ENCODE results near the gene TRIM72.
"Not testable (repeated sequence)": the region's sequence is repeated elsewhere in the genome, so short reads cannot be mapped to it uniquely, and the experiment has no call there.

Gene TRIM72

DNA sequence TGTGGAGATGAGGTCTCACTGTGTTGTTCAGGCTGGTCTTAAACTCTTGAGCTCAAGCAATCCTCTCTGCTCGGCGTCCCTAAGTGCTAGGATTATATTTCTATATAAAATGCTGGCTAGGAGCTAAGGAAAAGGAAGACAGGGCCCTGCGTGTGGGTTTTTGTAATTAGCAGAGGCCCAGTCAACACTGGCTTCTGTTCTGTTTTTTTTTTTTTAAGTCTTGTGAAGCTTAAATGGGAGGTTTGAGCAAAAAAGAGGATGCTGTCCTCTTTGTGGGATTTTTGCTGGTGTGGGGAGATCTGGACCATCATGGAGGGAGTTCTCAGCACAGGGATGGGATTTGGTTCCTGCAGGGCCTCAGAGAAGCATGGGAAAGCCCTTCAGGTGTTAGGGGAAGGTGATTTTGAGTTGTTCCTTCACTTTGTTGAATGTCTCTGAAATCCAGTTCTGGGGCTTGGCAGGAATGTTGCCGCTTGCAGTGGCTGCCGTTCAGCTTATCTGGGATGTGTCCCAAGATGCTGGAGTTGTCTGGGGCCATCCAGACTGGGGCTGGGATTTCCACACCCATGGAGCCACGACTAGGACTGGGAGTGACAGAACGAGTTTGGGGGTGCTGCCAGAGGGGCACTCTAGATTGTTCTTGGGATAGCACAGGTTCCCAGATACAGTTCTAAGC lies 15.6 kb upstream of the TRIM72 start:
- Histone ChIP-seq H3K9me3 (ENCODE audit: control insufficient read depth, insufficient read depth, low read length) (no peaks in the 10 kb centered on the region), H3K9ac (ENCODE audit: low read depth, low read length) (no peak overlapping the region), H3K36me3 (ENCODE audit: insufficient read depth, low read length) (peaks cover 32% of the 10 kb centered on the region), H3K4me1 (ENCODE audit: insufficient read depth, low read length) (peaks cover 7% of the 10 kb centered on the region; the same call in 1 of the 2 replicates)

DNA sequence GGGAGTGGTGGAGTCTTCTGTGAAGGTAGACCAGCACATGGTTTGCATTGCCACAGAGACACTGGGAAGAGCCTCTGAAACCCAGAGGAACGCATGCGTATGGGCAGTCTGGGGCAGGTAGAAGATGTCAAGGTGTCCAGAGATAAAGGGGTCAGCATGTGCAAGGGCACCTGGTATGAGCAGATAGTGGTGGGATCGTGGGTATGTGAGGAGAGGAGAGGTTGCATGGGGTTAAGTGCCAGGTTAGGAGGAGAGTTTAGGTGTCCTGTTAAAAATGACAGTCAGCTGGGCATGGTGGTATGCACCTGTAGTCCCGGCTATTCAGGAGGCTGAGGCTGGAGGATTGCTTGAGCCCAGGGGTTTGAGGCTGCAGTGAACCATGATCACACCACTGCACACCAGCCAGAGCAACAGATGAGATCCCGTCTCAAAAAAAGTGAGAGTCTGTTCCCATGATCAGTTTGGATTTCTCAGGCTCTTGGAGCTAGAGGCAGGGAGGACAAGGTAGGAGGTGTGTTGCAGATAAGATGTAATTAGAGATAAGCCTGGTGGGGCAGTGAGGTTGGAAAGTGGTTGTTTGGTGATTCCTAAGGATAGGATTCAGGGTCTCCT lies 14.4 kb upstream of the TRIM72 start:
- no peaks in the 10 kb centered on the region for H3K9me3 ChIP-seq (ENCODE audit: control insufficient read depth, insufficient read depth, low read length)
- H3K9ac ChIP-seq (ENCODE audit: low read depth, low read length), result no peak overlapping the region
- H3K4me1 ChIP-seq (ENCODE audit: insufficient read depth, low read length), result peaks cover 7% of the 10 kb centered on the region; the same call in 1 of the 2 replicates
- H3K36me3 ChIP-seq (ENCODE audit: insufficient read depth, low read length), result peaks cover 22% of the 10 kb centered on the region

DNA sequence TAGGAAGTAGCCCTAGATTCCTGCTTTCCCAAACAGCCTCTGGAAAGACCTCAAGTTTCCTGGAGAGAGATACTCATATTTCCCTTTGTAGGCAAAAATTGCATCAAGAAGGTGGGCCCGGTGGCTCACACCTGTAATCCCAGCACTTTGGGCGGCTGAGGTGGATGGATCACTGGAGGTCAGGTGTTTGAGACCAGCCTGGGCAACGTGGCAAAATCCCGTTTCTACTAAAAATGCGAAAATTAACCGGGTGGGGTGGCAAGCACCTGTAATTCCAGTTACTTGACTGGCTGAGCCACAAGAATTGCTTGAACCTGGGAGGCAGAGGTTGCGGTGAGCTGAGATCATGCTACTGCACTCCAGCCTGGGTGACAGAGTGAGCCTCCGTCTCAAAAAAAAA lies 13.8 kb upstream of the TRIM72 start:
- not testable (repeated sequence) for H3K9me3 ChIP-seq (ENCODE audit: control insufficient read depth, insufficient read depth, low read length); H3K9ac ChIP-seq (ENCODE audit: low read depth, low read length); H3K4me1 ChIP-seq (ENCODE audit: insufficient read depth, low read length)
- peaks cover 17% of the 10 kb centered on the region for H3K36me3 ChIP-seq (ENCODE audit: insufficient read depth, low read length)

DNA sequence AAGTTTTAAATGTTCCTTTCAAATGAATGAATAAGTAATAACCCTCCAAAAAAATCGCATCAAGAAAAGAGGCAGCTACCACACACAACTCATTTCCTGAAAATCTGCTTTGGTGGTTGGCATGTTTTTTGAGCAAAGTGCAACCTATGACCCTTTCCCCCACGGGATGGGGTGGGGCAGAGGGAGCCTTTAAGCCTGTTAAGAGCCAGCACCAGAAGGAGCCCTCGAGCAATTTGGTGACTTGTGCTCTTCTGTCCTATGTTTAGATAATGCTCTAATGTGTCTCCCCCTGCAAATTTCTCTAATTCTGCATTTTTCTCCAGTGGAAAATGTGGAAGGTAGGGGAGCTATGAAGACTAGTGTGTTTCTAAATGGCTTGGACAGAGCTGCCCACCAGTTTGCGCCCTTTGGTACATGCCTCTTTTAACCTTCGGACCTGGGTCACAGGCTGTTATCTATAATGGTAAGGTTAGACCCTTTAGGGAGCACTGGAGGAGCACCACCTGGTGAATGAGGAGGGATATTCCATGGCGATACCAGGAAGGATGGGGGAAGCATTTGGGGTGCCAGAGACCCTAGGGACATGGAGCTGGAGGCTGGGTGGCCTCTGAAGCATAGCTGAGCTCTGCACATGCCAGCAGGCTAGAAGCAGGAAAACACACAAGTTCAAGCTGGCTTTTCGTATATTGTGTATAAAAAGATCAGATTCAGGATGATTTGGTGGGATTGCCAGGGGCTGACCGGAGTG lies 12.9 kb upstream of the TRIM72 start:
- Histone ChIP-seq H3K9me3 (ENCODE audit: control insufficient read depth, insufficient read depth, low read length) (no peaks in the 10 kb centered on the region), H3K9ac (ENCODE audit: low read depth, low read length) (peak overlapping the region; percentile 75; the same call in 1 of the 2 replicates), H3K36me3 (ENCODE audit: insufficient read depth, low read length) (peaks cover 8% of the 10 kb centered on the region), H3K4me1 (ENCODE audit: insufficient read depth, low read length) (peaks cover 7% of the 10 kb centered on the region; the same call in 1 of the 2 replicates)

DNA sequence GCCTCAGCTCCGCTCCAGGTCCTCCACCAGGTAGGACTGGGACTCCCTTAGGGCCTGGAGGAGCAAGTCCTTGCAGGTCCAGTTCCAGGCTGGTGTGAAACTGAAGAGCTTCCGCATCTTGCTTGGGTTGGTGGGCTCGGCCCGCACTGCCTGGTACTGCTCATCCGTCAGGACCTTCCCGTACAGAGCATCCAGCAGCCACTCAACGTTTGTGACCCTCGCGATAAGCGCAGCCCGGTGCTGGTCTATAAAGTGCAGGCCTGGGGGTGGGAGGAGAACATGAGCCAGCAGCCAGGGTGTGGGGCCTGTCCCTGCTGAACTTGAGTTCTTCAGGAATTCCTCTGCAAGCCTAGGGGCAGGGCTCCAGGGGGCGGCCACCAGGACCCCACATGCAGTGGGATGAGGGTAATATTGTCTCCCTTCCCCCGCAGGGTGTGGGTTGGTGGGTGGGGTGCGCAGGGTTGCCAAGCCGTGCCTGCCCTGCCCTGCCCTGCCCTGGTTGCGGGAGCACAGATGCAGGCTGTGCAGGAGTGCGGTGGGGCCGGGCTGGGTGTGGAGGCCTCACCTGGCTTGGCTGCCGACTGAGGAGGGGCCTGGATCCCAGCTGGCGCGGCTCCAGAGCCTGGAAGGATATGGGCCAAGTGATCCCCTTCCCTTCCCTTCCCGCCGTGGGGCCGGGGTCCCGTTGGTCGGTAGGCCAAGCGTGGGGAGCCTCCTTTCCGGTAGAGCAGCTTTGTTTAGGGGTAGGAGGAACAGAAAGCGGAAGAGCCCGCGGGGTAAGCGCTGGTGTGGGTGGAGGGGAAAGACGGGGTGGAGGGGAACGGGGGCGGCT lies 12.1 kb upstream of the TRIM72 start:
- no peaks in the 10 kb centered on the region for H3K9me3 ChIP-seq (ENCODE audit: control insufficient read depth, insufficient read depth, low read length)
- peaks cover 7% of the 10 kb centered on the region; the same call in 1 of the 2 replicates for H3K4me1 ChIP-seq (ENCODE audit: insufficient read depth, low read length)
- H3K9ac ChIP-seq (ENCODE audit: low read depth, low read length), result peak overlapping the region; percentile 75
- H3K36me3 ChIP-seq (ENCODE audit: insufficient read depth, low read length), result peaks cover 3% of the 10 kb centered on the region

DNA sequence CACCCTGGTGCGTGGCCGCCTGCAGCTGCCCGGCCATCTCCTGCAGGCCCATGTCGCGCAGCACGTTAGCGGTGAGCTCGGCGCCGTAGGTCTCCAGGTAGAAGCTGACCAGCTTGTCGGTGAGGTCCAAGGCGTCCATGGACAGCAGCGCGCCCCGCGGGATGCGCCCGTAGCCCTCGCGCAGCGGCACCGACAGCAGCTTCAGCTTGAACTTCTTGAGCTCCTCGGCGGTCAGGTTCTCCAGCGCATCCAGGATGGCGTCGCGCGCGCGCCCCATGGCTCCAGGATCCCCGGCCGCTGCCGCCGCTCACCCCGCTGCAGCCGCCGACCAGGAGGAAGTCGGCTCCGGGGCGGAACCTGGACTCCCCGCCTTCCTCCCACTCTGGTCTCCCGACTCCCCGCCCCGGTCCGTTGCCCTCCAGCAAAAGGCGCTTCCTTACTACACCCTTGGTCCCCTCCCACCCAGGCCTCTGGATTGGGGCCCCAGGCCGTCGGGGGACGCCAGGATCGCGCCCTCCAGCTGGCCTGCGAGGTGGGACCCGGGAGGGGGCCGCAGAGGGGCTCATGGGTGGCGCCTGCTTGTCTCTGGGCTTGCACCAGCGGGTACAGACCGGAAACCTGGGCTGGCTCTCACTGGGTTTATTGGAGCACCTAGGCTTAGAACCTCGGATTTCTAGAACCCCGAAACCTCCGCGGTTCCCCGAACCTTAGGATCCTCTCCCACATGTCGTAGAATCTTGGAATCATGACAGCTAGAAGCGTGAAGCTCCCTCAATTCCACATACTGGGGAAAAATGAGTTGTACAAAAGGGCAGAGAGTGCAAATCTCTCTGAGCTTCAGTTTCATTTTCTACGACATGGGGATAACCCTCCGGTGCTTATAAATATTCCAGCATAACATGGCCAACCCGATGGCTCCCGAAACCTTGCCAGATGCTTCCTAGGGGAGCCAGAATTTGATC lies 11.2 kb upstream of the TRIM72 start, which contains the start of gene PYCARD:
Gene PYCARD, minus strand, starts transcription at position 347 of the 962 bp plus-strand sequence. Its CDS starts 70 bp downstream, at position 277.
- Histone ChIP-seq H3K9ac (ENCODE audit: low read depth, low read length) (peak within 1 kb of the TSS; percentile 75), H3K36me3 (ENCODE audit: insufficient read depth, low read length) (peaks cover 3% of the 10 kb centered on the region), H3K9me3 (ENCODE audit: control insufficient read depth, insufficient read depth, low read length) (no peaks in the 10 kb centered on the region), H3K4me1 (ENCODE audit: insufficient read depth, low read length) (peaks cover 7% of the 10 kb centered on the region; the same call in 1 of the 2 replicates)

DNA sequence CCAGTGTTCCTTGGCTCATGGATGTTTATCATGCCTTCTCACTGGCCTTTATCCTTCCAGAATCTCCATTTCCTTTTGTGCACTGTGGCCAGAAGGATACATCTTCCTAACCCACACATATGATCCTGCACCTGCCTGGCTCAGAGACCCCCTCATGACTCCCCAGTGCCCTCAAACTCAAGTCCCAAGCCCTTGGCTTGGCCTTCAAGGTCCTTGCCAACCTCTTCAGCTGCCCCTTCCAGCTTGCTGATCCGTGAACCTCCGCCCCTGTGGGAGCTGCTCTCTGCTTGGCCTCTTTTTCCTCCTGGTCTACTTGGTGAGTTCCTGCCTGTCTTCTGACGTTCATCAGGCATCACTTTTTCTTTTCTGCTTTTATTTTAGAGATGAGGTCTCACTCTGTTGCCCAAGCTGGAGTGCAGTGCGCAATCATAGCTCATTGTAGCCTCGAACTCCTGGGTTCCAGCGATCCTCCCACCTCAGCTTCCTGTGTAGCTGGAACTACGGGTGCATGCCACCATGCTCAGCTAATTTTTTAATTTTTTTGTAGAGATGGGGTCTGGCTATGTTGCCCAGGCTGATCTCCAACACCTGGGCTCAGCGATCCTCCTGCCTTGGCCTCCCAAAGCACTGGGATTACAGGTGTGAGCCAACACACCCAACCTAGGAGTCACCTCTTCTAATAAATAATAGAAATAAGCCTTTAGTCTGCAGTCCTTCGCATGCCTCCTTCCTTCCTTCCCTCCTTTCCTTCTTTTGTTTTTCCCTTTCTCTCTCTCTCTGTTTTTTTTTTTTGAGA lies 8.8 kb upstream of the TRIM72 start:
- H3K9ac ChIP-seq (ENCODE audit: low read depth, low read length), result no peak overlapping the region
- H3K4me1 ChIP-seq (ENCODE audit: insufficient read depth, low read length), result peaks cover 7% of the 10 kb centered on the region; the same call in 1 of the 2 replicates
- H3K9me3 ChIP-seq (ENCODE audit: control insufficient read depth, insufficient read depth, low read length), result no peaks in the 10 kb centered on the region
- H3K36me3 ChIP-seq (ENCODE audit: insufficient read depth, low read length), result no peaks in the 10 kb centered on the region; the same call in 1 of the 2 replicates

DNA sequence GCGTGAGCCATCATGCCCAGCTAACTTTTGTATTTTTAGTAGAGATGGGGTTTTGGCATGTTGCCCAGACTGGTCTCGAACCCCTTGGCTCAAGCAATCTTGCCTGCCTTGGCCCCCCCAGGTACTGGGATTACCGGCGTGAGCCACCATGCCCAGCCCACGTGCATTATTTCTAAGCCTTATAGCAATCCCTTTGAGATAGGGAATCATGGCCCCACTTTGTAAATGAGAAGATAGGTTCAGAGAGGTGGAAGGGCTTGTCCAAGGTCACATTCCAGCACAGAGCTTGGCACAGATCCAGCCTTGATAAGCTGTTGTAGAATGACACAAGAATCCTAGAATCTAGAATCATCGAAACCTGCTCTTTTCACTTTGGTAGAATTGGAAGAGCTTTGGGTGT lies 7.1 kb upstream of the TRIM72 start:
- Histone ChIP-seq H3K9ac (ENCODE audit: low read depth, low read length) (no peak overlapping the region), H3K9me3 (ENCODE audit: control insufficient read depth, insufficient read depth, low read length) (no peaks in the 10 kb centered on the region), H3K4me1 (ENCODE audit: insufficient read depth, low read length) (no peaks in the 10 kb centered on the region), H3K36me3 (ENCODE audit: insufficient read depth, low read length) (no peaks in the 10 kb centered on the region)

DNA sequence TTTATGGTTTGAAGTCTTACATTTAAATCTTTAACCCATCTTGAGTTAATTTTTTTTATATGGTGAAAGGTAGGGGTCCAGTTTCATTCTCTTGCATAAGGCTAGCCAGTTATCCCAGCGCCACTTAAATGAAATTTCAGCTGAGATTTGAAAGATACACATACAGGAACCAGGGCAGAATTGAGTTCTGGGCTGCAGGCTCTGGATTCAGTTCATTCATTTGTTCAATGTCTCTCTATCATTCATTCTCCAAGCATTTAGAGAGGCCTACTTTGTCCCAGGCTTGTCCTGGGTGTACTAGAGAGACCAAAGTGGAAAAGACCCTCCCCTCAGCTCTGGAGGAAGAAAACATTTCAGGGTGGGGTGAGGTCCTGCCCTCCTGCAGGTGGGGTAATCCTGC lies 577 bp upstream of the TRIM72 start:
- Histone ChIP-seq H3K9me3 (ENCODE audit: control insufficient read depth, insufficient read depth, low read length) (no peaks in the 10 kb centered on the region), H3K4me1 (ENCODE audit: insufficient read depth, low read length) (peaks cover 5% of the 10 kb centered on the region; the same call in 1 of the 2 replicates), H3K36me3 (ENCODE audit: insufficient read depth, low read length) (no peaks in the 10 kb centered on the region), H3K9ac (ENCODE audit: low read depth, low read length) (no peak overlapping the region)

DNA sequence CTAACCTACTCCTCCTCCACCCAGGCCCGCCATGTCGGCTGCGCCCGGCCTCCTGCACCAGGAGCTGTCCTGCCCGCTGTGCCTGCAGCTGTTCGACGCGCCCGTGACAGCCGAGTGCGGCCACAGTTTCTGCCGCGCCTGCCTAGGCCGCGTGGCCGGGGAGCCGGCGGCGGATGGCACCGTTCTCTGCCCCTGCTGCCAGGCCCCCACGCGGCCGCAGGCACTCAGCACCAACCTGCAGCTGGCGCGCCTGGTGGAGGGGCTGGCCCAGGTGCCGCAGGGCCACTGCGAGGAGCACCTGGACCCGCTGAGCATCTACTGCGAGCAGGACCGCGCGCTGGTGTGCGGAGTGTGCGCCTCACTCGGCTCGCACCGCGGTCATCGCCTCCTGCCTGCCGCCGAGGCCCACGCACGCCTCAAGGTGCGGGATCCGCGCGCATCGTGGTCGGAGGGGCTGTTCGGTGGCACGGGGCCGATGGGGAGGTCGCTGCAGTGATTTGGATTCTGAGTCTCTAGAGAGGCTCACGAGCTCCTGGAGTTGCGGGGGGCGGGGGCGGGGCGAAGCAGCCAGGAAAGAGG lies 878 bp downstream of the TRIM72 start:
- Histone ChIP-seq H3K36me3 (ENCODE audit: insufficient read depth, low read length) (no peaks in the 10 kb centered on the region), H3K9me3 (ENCODE audit: control insufficient read depth, insufficient read depth, low read length) (no peaks in the 10 kb centered on the region), H3K9ac (ENCODE audit: low read depth, low read length) (peak overlapping the region; percentile 49), H3K4me1 (ENCODE audit: insufficient read depth, low read length) (peaks cover 5% of the 10 kb centered on the region; the same call in 1 of the 2 replicates)

DNA sequence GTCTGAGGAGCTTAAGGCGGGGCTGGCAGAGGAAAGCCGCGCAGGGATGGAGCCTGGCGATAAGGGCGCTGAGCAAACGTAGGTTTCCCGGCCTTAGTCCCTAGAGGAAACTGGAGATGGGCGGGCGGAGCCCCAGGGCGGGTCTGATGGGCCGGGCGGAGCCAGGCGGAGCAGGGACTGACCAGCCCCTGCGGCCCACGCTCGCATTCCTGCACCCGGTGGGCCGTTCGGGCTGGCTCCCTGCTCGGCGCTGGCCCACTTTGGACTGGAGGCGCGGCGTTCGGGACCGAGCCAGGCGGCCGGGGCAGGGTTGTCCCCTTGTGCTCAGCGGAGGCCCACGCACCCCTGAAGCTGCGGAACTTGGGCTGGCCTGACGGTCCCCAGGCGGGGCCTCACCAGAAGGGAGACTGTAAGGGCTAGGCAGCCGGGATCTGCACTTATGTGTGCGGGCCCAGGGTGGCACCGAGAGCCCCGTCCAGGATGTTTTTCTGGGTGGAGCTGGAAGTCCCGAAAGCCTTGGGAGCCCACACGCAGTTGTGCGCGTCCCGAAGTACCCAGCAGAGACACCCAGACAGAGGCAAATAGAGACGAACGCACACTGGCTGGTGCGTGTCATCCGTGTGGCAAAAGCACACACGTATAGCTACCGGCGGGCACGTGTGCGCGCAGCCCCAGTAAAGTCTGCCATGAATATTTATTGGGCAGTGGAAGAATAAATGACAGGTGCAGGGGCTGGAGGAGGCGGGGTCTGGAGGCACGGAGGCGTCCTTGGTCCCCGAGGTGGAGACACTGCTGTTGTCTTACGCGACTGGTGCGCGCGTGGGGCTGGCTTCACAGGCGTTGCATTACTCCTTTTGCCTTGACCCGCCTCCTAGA lies 1.6 kb downstream of the TRIM72 start:
- peaks cover 5% of the 10 kb centered on the region; the same call in 1 of the 2 replicates for H3K4me1 ChIP-seq (ENCODE audit: insufficient read depth, low read length)
- H3K9me3 ChIP-seq (ENCODE audit: control insufficient read depth, insufficient read depth, low read length), result no peaks in the 10 kb centered on the region
- no peaks in the 10 kb centered on the region for H3K36me3 ChIP-seq (ENCODE audit: insufficient read depth, low read length)
- peak overlapping the region; percentile 49; the same call in 1 of the 2 replicates for H3K9ac ChIP-seq (ENCODE audit: low read depth, low read length)

Data from ES-I3 (cell line).